GM21528 (cell line): Measurements from ENCODE around the gene ZDHHC17.
"Not testable (repeated sequence)": the region's sequence is repeated elsewhere in the genome, so short reads cannot be mapped to it uniquely, and the experiment has no call there.

Experiments
- ATAC-seq: cut with Tn5 transposase; IDR thresholded peaks from one replicate; pipeline ENCODE4 v1.9.1; 2021; ENCODE audit warnings: mild to moderate bottlenecking, moderate library complexity; ENCODE audit not compliant: unreplicated experiment, low FRiP score

Gene ZDHHC17

GRCh38 chr12:76763746-76764675, at the start of gene ZDHHC17:
TSS of gene ZDHHC17 (plus strand) at chr12:76764115. CDS start at chr12:76764237, 122 bp downstream.
- ATAC-seq: peak; percentile 95

GRCh38 chr12:76714415-76714814, 49.5 kb upstream of the ZDHHC17 start:
- ATAC-seq: no peak

- no peak for ATAC-seq
Observed at GRCh38 chr12:76714861-76715260, 49.1 kb upstream of the ZDHHC17 start.

- ATAC-seq: no peak
Observed at GRCh38 chr12:76715332-76715731, 48.6 kb upstream of the ZDHHC17 start.

- ATAC-seq: no peak
Observed at GRCh38 chr12:76717314-76717713, 46.6 kb upstream of the ZDHHC17 start.

GRCh38 chr12:76719171-76720041, 44.5 kb upstream of the ZDHHC17 start:
- ATAC-seq: no peak

- ATAC-seq: no peak
Observed at GRCh38 chr12:76720068-76720467, 43.8 kb upstream of the ZDHHC17 start.

- no peak for ATAC-seq
Observed at GRCh38 chr12:76726626-76727025, 37.3 kb upstream of the ZDHHC17 start.

- ATAC-seq: not testable (repeated sequence)
Observed at GRCh38 chr12:76732188-76732587, 31.7 kb upstream of the ZDHHC17 start.

- ATAC-seq: not testable (repeated sequence)
Observed at GRCh38 chr12:76737689-76738088, 26.2 kb upstream of the ZDHHC17 start.

- no peak for ATAC-seq
Observed at GRCh38 chr12:76738824-76739579, 24.9 kb upstream of the ZDHHC17 start.

GRCh38 chr12:76739896-76740295, 24.0 kb upstream of the ZDHHC17 start:
- no peak for ATAC-seq

GRCh38 chr12:76740501-76740900, 23.4 kb upstream of the ZDHHC17 start:
- ATAC-seq: no peak

- ATAC-seq: no peak
Observed at GRCh38 chr12:76745343-76745742, 18.6 kb upstream of the ZDHHC17 start.

- no peak for ATAC-seq
Observed at GRCh38 chr12:76746516-76746915, 17.4 kb upstream of the ZDHHC17 start.

GRCh38 chr12:76747245-76747644, 16.7 kb upstream of the ZDHHC17 start:
- ATAC-seq: no peak

GRCh38 chr12:76755829-76756379, 8.0 kb upstream of the ZDHHC17 start:
- no peak for ATAC-seq

GRCh38 chr12:76757694-76758093, 6.2 kb upstream of the ZDHHC17 start:
- ATAC-seq: no peak

- no peak for ATAC-seq
Observed at GRCh38 chr12:76762601-76762980, 1.3 kb upstream of the ZDHHC17 start.

- no peak for ATAC-seq
Observed at GRCh38 chr12:76764856-76765255, 941 bp downstream of the ZDHHC17 start.
